Spleen (tissue), 7 donors: Measurements from ENCODE around the gene BICRA.

ENCODE experiments used
- CTCF ChIP-seq, 11 experiments: fragments of 200-600 bp in 7 of 11; fragments of 450-650 bp in 4 of 11; sonication (generic) in 4 of 11; IDR thresholded peaks in 8 of 11; conservative IDR thresholded peaks in 3 of 11; 1 replicate in 7 of 11; 2 replicates in 4 of 11; pipeline versions ENCODE4 v1.4.0 to v1.8.0; 2016 to 2021; ENCODE audit warnings: antibody characterized with exemption in 11 of 11, inconsistent platforms in 4 of 11, mild to moderate bottlenecking in 1 of 11
- POLR2A ChIP-seq, 3 donors: fragments of 450-650 bp; IDR thresholded peaks; one replicate each; pipeline ENCODE4 v1.5.1; 2017; ENCODE audit warnings: antibody characterized with exemption in 3 of 3, mild to moderate bottlenecking in 1 of 3
- donor health status: DM: no; HTN: no; CAD: no; lungs with moderate emphysema.
- donor health status: DM: no; HTN: no; CAD: no.
- donor health status: DM: no; HTN: no; CAD: no.

- TF ChIP-seq CTCF (IDR thresholded peaks at IDR 0.05 in 8 of 11, conservative IDR thresholded peaks at IDR 0.05 in 3 of 11): no peak
- TF ChIP-seq POLR2A (IDR thresholded peaks at IDR 0.05): no peak
These were observed 93.7 kb downstream of the BICRA start for GRCh38 chr19:47702671-47703070.
